NOMO-1 treated with DMSO at 0.1 percent for 48 hours (cell line): ENCODE results near the gene CIAO1.

Experiments
- DNase-seq: peaks from one replicate; lab custom pipeline; 2025; ENCODE audit not compliant: unreplicated experiment; lab: John Stamatoyannopoulos, UW

Gene CIAO1

GRCh38 chr2:96249654-96250053 lies 16.4 kb upstream of the CIAO1 start:
- no peak for DNase-seq

GRCh38 chr2:96250188-96250587 lies 15.8 kb upstream of the CIAO1 start:
- DNase-seq = no peak

GRCh38 chr2:96251721-96252292 lies 14.2 kb upstream of the CIAO1 start:
- DNase-seq = no peak

- no peak for DNase-seq
These were observed 13.5 kb upstream of the CIAO1 start for GRCh38 chr2:96252526-96252925.

GRCh38 chr2:96253006-96253405 lies 13.0 kb upstream of the CIAO1 start:
- no peak for DNase-seq

GRCh38 chr2:96254571-96254970 lies 11.5 kb upstream of the CIAO1 start:
- no peak for DNase-seq

GRCh38 chr2:96256611-96257113 lies 9.4 kb upstream of the CIAO1 start:
- peak; percentile 74 for DNase-seq

GRCh38 chr2:96257744-96258143 lies 8.3 kb upstream of the CIAO1 start:
- DNase-seq = peak; percentile 67

GRCh38 chr2:96258166-96259022 lies 7.6 kb upstream of the CIAO1 start:
- DNase-seq = no peak

GRCh38 chr2:96259497-96259921 lies 6.5 kb upstream of the CIAO1 start:
- no peak for DNase-seq

GRCh38 chr2:96260387-96261260 lies 5.4 kb upstream of the CIAO1 start:
- peak; percentile 83 for DNase-seq

- DNase-seq = no peak
These were observed 4.6 kb upstream of the CIAO1 start for GRCh38 chr2:96261328-96262003.

- no peak for DNase-seq
These were observed 3.7 kb upstream of the CIAO1 start for GRCh38 chr2:96262306-96262705.

GRCh38 chr2:96264086-96264485 lies 1.9 kb upstream of the CIAO1 start:
- DNase-seq = no peak

- DNase-seq = peak; percentile 66
These were observed 1.2 kb upstream of the CIAO1 start for GRCh38 chr2:96264656-96265348.

GRCh38 chr2:96265349-96265839 lies 631 bp upstream of the CIAO1 start:
- DNase-seq = no peak

GRCh38 chr2:96267159-96267971 lies 1.3 kb downstream of the CIAO1 start:
- peak; percentile 34 for DNase-seq

- no peak for DNase-seq
These were observed 6.0 kb downstream of the CIAO1 start for GRCh38 chr2:96271995-96272394.

- no peak for DNase-seq
These were observed 7.7 kb downstream of the CIAO1 start for GRCh38 chr2:96273763-96274162.
